ENCODE results near the gene SMC1B. TPM values are rescaled to one million over a fixed set of nuclear protein-coding genes. Genes with fewer than 3 reads are reported as not detected.

The SMC1B gene
- not detected in 2 replicates for total RNA-seq (2014; rRNA removed; shearing (Covaris generic))

GRCh38 chr22:45413368-45414211 is at the start of gene SMC1B, which contains the start of gene RIBC2:
SMC1B (minus strand) TSS chr22:45413599; CDS start chr22:45413567, 32 bp downstream.
RIBC2 (plus strand) TSS chr22:45413693; CDS start chr22:45413887, 194 bp downstream.

GRCh38 chr22:45309422-45310227 is 103.8 kb downstream of the SMC1B start, which contains the start of gene FAM118A:
FAM118A (plus strand) TSS chr22:45309934; CDS start chr22:45322380, 12,446 bp downstream.

Other genes starting within 250 kb of the SMC1B start
- 61.7 and 67.9 TPM in 2 replicates for gene NUP50, start 249.7 kb downstream of the SMC1B start, total RNA-seq (2014; rRNA removed; shearing (Covaris generic))
- 18.4 and 26.4 TPM in 2 replicates for gene KIAA0930, start 172.7 kb downstream of the SMC1B start, total RNA-seq (2014; rRNA removed; shearing (Covaris generic))
- not detected in 2 replicates for gene UPK3A, start 128.7 kb downstream of the SMC1B start, total RNA-seq (2014; rRNA removed; shearing (Covaris generic))
- 11.0 and 15.1 TPM in 2 replicates for gene FAM118A, start 103.7 kb downstream of the SMC1B start, total RNA-seq (2014; rRNA removed; shearing (Covaris generic))
- not detected in 2 replicates for gene RIBC2, start 94 bp upstream of the SMC1B start, total RNA-seq (2014; rRNA removed; shearing (Covaris generic))
- 1.1 and 1.4 TPM in 2 replicates for gene FBLN1, start 89.3 kb upstream of the SMC1B start, total RNA-seq (2014; rRNA removed; shearing (Covaris generic))